EL (cell line): ENCODE measurements around the gene KCNIP4.
A peak's percentile ranks its signal among the peaks of the same experiment; 100 is the strongest.

ENCODE experiments used
- DNase-seq: peaks from one replicate; pipeline ENCODE4 v3.0.0-alpha.2; 2016

The KCNIP4 gene

DNA sequence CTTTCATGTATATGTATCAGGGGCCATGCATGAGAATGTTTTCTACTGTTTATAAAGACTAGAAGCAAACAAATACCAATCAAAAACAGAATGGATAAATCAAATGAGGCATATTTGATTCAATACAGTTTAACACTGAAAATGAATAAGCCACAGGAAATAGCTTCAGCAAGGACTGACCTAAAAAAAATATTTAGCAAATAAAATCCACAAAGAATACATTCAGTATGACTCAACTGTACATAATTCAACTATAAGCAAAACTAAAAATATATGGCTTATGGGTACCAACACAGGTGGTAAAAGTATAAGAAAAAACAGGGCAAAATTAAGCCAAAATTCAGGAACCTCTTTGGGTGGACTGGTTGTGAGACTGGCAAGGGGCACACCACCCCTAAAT, 112.9 kb downstream of the KCNIP4 start:
- no peak for DNase-seq

DNA sequence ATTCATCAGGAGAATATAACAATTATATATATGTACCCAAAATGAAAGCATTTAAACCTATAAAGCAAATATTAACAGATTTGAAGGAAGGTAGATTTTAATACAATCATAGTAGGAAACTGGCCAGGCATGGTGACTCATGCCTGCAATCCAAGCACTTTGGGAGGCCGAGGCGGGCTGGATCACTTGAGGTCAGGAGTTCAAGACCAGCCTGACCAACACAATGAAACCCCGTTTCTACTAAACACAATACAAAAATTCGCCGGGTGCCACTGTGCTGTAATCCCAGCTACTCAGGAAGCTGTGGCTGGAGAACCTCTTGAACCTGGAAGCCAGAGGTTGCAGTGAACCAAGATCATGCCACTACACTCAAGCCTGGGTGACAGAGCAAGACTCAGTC, 118.3 kb downstream of the KCNIP4 start:
- DNase-seq = peak; percentile 11

- no peak for DNase-seq
These were observed 121.0 kb downstream of the KCNIP4 start for GRCh38 chr4:21827575-21827974.

- DNase-seq = no peak
These were observed 122.5 kb downstream of the KCNIP4 start for GRCh38 chr4:21826071-21826470.

GRCh38 chr4:21819086-21819485, 129.5 kb downstream of the KCNIP4 start:
- no peak for DNase-seq

GRCh38 chr4:21815651-21816377, 132.8 kb downstream of the KCNIP4 start:
- no peak for DNase-seq

DNA sequence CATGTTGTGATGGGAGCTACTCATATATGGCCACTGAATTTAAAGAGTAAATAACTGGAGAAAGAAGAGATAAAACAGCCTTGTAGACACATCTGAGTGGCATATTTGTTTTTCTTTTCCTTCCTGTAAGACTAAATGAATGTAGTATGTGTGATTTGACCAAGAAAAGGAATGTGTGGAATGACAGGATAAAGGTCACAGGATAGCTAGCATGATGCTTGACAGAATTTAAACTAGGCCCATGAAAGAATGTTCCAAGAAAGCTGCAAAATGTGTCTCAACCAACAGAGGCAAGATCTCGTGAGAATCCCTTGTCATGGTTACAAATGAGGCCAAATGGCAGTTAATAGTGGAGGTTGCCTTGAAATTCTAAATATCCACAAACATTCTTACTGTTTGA, 137.0 kb downstream of the KCNIP4 start:
- DNase-seq = peak; percentile 82

GRCh38 chr4:21806991-21807390, 141.6 kb downstream of the KCNIP4 start:
- no peak for DNase-seq

DNA sequence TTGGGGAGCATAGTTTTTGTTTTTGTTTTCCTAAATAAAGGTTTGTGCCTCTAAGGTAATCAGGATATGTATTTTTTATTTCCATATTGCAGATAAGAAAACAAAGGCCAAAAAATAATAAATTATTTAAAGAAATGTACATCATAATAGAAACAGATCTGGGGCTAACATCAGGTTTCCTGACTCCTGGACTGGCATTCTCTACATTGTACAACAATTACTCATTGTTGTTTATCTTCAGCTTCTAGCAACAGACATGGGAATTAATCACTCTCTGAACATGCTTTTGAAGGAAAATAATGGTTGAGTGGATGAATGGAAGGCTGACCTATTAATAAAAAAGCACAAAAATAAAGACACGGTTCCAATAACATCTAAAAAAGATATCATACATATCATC, 146.2 kb downstream of the KCNIP4 start:
- DNase-seq = peak; percentile 79

GRCh38 chr4:21801661-21802385, 146.7 kb downstream of the KCNIP4 start:
- DNase-seq = peak; percentile 46

- DNase-seq = peak; percentile 31
These were observed 153.5 kb downstream of the KCNIP4 start for GRCh38 chr4:21795091-21795490.

- peak; percentile 4 for DNase-seq
These were observed 155.8 kb downstream of the KCNIP4 start for GRCh38 chr4:21792736-21793135.

DNA sequence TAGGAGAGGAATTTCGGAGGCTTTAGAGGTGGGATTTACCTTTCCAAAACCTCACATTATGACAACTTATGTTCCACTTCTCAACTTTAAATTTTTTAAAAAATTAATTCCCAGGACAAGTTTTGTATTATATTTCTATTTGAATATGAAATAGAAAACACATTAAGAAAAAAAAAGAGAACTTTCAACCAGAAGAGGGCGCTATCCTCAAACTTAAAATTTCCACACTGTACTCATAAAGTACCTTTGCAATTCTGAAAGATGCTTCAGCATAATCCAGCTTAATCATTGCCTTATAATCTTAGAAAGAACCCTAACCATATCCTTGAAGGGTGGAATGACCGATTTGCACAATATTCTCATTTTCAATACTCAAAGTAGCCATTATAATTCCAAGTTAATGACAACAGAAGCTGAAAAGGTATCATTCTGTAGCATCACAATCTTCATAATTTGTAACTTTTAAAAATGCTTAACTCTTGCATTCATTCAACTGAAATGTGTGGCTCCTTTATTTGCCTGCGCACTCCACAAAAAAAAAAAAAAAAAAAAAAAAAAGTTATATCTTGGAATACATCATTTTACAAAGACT, 158.0 kb downstream of the KCNIP4 start:
- peak; percentile 60 for DNase-seq

GRCh38 chr4:21780148-21780547, 168.4 kb downstream of the KCNIP4 start:
- peak; percentile 47 for DNase-seq

GRCh38 chr4:21778702-21779101, 169.9 kb downstream of the KCNIP4 start:
- DNase-seq = no peak

DNA sequence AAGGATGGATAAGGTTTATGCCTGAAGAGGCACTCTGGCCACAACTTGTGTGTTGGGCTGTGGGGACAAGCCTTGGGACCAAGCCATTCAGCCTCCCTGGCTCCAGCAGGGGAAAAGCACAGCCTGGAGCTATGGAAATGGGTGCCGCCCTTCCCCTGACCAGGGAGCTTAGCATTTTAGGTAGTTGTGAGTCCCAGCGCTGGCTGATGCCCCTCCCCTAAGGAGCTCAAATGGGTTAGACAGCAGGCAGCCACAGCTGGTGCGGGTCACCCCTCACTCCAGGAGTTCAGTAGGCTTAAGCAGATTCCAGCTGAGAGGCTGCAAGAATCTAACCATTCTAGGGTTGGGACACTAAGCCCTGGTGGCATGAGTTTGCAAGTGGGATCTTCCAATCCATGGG, 172.9 kb downstream of the KCNIP4 start:
- no peak for DNase-seq

DNA sequence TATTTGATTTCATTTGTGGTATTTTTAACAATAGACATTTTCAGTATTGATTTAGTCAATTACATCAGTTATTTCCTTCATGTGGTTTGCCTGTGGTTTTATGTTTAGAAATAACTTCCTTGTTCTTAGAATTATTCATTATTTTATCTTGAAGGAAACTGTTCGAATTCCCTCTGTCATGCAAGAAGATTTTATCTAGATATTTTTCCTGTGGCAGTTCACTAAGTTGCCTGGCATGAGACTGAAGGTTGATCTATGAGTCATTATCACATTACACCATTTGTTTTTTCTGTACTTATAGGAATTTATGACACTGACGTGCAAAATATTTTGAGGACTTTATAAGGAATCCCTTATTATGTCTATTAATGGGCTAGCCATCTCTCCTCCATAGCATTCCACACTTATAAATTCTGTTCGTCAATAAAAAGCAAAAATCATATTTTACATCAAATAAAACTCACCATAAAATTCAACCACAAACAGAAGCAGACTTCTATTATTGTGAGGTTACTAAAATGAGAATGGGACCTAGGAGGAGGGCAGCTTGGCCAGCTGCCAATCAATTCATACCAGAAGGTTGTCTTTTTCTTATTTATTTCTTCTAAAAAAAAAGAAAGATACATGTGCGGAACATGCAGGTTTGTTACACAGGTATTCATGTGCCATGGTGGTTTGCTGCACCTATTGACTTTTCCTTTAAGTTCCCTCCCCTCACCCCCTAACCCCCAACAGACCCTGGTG, 179.0 kb downstream of the KCNIP4 start:
- peak; percentile 85 for DNase-seq

- peak; percentile 53 for DNase-seq
These were observed 179.9 kb downstream of the KCNIP4 start for GRCh38 chr4:21768349-21769310.

DNA sequence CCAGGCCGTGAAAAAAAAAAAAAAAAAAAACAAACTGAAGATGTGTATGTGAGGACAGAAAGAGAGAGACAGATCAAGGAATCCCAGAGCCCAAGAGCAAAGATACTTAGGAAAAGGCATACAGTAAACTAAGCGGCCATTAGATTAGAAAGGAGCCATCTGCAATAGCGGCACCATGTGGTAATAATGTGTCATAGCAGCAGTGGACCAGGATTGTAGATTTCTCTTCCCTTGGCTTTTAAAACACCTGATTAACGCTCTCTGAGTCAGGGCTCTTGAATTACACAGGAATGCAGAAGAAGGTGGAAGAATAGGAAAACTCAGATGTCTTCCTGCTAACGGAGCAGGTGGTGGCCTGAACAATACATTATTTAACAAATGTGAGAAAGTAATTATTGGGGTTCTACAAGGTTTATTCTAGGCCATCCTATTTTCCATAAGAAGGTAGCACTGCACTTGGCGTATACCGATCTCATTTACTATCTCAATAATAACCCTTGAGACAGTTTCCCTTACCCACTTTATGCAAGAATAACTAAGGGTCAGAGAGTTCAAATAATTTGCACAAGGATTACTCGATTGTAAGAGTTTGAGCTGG, 182.7 kb downstream of the KCNIP4 start:
- DNase-seq = peak; percentile 48

- no peak for DNase-seq
These were observed 184.7 kb downstream of the KCNIP4 start for GRCh38 chr4:21763855-21764254.

DNA sequence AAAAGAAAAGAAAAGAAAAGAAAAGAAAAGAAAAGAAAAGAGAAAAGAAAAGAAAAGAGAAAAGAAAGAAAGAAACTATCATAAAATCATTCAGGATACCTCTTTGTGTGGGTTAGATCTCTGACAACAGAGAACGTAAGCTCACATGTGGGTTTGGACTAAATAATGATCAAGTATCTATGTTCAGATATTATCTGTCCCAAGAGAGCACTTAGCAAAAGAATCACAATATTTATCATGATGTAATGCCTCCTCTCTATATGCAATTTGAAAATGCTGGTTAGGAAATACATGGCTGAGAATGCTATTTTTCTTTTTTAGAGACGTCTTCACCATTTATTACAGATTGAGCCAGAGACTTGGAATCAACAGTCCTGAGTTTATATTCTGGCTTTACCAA, 191.3 kb downstream of the KCNIP4 start:
- no peak for DNase-seq
